Measurements from ENCODE around the gene RND1.

The RND1 gene

DNA sequence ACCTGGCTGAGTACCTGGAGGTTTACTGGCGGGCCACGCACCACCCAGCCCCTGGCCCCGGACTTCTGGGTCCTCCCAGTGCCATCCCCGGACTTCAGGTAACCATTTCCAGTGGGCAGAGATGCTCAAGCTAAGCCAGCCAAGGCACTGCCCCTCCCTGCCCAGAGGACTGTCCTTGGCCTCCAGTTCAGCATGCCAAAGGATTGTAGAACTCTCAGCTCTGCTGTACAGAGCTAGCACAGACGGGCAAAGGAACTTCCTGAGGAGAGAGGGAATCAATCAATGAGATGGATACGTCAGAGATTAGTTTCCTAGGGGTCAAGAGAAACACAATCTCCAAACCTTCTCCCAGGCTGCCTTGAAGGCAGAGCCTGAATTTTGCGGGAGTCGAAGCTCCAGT is 38.6 kb downstream of the RND1 start:
- DNase-seq: no peak

DNA sequence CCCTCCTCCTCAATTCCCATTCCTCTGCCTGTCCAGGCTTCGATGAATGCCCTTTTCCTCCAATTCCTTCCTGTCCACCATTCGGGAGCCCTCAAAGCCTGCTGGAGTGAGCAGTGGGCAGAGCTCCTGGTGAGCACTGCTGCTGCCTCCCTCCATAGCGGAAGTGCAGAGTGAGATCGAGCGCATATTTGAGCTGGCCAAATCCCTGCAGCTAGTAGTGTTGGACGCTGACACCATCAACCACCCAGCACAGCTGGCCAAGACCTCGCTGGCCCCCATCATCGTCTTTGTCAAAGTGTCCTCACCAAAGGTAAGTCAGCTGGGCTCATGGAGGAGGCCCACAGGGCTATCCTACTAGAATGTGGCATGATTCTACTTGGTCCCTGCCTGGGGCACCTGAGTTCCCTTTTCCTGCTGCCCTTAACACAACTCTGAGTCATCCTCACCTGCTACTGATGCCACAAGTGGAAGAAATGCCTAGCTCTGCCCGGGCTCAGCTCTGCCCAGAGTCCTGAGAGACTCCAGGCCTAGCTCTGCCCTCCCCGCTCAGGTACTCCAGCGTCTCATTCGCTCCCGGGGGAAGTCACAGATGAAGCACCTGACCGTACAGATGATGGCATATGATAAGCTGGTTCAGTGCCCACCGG is 39.3 kb downstream of the RND1 start:
- DNase-seq: no peak

DNA sequence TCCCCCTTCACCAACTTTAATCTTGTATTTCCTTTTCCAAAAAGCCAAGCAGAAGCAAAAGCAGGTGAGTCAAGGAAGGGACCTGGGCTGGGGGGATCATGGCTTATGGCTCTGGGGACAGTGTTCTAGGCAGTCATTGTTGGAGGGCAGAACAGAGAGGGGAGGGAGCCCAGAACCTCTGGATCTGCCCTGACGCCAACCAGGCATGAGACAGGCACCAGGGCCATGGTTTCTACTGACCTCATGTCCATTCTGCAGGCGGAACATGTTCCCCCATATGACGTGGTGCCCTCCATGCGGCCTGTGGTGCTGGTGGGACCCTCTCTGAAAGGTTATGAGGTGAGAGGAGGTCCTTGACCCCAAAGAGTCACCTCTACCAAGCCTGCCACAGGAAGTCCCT is 40.8 kb downstream of the RND1 start:
- DNase-seq: no peak

DNA sequence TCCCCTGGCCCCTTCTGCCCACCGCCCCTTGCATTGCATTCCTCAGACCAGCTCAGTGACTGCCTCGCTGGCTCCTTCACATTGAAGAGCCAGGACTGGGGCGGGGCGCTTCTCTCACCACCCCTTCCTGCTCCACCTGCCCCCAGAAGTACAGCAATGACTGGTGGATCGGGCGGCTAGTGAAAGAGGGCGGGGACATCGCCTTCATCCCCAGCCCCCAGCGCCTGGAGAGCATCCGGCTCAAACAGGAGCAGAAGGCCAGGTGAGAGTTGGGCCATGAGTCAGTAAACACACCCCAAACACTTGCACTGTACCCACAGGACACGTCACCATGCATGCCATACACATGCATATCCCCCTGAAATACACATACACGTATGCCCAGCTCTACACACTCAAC is 41.6 kb downstream of the RND1 start:
- DNase-seq: no peak

GRCh38 chr12:48823281-48823680 is 42.4 kb downstream of the RND1 start:
- DNase-seq: no peak

DNA sequence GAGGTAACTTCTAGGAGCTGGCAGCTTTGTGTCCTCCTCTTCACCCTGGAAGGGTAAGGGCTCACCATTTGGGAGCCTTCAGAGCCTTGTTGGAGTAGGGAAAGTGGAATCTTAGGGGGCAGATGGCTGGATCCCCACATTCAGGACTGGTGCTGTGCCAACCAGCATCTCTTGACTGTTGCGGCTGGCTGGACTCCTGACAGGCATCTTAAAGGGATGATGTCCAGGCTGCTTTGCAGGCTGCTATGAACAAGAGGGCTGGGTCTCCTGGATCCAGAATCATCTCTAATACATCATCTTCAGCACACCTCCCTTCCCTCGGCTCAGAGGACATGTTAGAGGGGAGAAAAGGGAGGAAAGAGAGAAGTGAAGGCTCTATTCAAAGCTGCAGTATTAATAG is 43.0 kb downstream of the RND1 start:
- no peak for DNase-seq

DNA sequence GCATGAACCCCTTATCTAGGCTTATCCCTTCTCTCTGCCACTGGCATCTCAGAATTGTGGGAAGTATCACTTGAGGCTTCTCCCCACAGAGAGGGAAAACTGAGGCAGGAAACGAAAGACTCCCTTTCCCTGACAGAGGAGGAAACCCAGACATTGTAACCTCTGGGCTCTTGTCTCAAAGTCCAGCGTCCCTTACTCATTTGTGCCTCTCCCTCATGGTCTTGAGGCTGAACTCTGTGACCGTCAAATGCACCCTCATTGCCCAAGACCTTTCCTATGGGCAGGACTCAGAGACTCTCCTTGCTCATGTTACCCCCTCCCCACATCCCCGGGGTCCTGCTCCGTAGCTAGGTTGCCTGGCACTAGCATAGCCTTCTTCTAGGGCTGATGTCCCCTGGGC is 43.5 kb downstream of the RND1 start:
- no peak for DNase-seq

DNA sequence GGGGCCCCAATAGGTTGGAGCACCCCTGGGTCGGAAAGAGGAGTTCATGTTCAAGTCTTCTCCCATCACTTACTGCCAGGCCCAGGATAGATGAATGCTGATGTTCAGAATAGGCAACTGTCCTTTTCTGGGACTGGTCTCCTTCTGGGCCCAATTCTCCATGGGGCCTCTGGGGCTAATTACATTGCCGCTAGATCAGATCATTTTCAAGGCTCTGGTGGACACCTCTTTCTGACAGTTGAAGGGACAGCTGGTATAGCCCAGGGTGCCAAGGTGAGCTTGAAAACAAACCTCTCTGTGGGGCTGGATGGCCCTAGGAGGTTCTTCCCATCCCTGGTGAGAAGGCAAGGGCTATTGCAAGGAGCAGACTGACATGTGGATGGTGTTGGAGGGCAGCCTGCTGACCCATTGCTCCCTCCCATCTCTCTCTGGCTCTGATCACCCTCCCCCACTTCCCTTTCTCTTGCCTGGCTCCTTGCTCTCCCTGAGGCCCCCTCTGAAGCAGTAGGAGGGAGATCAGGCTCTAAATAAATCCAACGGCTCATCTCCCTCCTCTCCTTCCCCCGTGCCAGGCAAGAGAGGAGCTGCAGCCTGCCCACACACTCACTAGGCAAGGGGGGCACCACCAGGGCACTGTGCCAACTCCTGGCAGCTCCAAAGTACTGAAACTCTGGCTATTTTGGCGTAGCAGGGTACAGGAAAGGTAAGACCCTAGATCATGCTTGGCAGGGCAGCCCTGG is 45.5 kb downstream of the RND1 start:
- no peak for DNase-seq

GRCh38 chr12:48818831-48819590 is 46.7 kb downstream of the RND1 start:
- DNase-seq: no peak

- DNase-seq: peak; percentile 53
These were observed 47.5 kb downstream of the RND1 start, which contains the start of gene CACNB3 for GRCh38 chr12:48817873-48818830. CACNB3 (plus strand) TSS chr12:48818496; CDS start chr12:48818930, 434 bp downstream.

DNA sequence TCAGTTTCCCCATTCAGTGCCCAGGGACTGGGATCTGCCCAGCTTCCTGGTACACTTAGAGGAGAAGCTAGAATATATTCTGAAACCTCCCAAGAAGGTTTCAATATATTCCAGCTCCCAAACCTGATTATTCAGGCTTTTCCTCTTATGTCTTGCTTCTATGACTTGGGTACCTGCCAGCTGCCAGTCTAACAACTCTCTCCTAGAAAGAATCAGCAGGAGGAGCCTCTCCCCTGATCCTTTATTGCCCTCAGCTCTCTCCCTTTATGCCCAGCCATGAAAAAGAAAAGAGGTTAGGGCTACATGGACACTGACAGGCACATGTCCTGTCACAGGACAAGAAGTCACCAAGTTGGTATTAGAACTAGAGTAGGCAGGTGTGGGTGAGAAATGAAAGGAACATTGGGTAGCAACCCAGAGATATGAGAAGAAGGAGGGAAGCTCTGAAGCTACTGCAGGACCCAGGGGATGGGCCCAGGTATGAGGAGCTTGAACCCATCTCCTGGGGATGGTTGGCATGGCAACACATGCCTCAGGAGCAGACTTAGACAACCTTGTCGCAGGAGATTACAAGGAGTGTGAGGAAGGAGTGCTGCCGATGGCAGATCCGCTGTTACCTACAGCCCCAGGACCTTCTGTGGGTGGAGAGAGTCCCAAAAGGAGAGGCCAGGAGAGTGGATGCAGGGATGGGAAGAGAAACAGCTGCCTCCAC is 49.4 kb downstream of the RND1 start:
- DNase-seq: no peak

- peak; percentile 86 for DNase-seq
These were observed 50.3 kb downstream of the RND1 start for GRCh38 chr12:48815126-48816110.

DNA sequence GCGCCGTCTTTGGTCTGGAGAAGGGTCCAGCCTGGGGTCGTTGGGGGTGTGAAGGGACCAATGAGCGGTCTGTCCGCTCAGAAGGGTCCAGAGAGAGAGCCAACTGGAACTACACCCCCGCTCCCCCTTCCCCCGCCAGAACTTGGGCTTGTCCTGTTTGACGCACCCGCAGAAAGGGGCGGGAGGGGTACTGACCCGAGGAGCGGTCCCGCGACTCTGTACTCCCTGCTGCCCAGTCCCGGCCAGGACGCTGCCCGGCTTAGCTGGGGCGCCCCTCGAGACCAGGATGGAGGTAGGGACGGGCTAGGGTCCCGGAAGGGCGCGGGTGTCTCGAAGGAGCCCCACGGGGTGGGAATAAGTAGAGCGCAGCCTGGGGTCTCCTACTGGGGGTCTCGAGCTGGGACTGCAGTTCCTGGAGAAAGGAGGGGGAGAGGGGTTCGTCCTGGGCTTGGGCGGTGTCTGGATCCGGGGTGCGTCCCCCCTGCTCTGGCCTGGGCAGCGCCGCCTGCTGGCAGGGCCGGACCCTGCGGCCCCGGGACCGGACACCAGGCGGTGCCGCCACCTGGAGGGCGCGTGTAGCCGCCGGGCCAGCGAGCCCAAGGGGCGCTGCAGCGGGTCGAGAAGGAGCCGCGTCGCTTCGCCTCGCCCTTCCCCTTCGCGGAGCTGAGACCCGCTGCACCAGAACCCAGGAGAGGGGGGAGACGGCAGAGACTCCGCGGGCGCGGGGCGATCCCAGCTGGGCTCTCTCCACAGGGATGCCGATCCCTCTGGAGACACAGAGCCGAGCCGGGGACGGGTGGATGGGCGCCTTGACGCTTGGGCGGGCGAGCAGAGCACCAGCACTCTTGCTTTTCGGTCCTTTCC is 51.2 kb downstream of the RND1 start:
- peak; percentile 79 for DNase-seq

DNA sequence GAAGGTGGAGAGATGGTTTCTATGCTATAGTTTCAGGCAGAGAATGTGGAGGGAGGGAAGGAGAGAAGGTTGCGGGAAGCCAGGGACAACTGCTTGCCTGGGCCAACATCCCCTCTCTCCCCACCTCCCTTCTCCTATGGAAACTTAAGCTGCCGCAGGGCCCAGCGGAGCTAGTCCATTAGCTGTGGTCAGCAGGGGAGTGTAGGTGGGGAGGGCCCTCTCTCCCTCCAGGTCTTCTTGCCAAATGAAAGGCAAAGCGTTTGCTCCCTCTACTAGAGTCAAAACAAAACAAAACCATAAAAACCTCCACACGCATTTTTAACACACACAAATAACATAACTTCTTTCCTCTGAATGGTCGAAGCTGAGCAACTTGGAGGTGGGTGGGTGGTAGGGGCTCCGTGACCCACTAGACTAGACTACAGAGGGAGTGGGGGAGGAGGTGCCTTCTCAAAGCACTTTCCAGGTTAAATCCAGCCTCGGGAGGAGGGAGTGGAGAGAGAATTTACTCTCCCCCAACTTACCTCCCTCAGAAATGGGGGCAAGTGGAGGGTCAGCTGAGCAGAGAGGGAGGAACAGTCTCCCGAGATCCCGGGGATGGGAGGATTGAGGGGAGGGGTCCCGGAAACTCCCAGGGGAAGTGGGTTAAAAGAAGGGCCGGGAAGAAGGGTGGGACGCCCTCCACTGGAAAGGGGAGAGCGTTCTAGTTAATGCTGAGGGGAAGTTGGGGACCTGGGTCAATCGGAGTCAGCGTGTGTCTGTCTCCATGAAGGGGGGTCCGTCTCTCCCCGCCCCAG is 52.0 kb downstream of the RND1 start:
- DNase-seq: no peak

DNA sequence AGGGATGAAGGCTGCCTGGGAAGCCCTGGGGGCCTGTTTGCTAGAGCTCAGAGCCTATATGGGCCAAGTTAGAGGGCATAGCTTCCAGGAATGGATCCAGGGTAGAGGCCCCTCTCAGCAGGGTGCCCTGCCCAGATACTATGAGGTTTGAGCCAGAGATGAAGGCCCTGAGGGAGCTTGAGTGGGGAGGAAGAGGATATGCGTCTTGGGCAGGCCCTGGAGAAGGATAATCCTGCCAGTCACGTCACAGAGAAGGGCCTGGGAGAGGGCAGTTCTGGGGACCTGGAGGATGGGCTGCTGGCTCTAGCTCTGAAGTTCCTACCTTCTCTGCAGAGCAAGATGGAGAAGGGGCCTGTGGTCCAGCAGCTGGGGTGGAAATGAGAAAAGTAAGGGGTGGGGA is 53.3 kb downstream of the RND1 start:
- DNase-seq: no peak

DNA sequence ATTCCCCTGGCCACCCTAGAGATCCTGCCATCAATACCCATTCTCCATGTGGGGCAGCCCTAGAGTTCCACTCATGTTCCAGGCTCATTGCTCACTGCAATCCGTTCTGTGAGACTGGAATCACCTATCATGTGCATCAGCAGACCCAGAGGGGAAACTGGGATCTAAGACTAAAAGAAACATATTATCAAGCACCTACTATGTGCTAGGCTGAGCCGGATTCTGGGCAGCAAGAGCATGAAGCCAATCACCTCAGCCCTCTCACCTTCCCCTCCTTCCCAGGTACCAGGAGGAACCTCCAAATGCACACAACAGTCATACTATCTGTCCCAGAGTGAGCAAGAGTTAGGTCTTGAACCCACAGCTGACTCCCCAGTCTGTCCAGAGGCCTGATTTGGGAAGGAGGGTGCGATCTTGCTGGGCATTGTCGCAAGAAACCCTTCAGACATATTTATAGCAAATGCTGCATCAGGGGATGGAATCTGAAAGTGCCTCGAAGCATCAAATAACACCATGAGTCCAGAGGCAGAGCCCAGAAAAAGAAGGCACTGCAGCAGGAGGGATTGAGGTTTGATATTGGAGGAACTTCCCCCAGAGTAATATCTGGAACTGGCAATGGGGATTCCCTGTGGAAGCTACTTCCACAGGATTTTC is 54.1 kb downstream of the RND1 start:
- DNase-seq: no peak

- DNase-seq: peak; percentile 79
These were observed 54.7 kb downstream of the RND1 start for GRCh38 chr12:48810903-48811431.

DNA sequence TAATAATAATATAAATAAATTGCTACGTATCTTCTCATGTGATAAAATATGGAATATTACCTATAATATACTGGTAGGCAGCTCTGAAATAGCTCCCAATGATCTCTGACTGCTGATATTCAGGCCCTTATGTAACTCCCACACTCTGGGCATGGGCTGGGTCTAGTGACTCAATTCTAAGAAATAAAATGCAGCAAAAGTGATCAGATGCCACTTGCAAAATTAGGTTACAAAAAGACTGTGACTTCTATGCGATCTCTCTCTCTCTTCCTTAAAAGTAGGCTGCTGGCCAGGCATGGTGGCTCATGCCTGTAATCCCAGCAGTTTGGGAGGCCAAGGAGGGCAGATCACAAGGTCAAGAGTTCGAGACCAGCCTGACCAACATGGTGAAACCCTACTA is 57.7 kb downstream of the RND1 start:
- no peak for DNase-seq
